Measurements from ENCODE around the gene SMIM35. TPM values are rescaled to one million over a fixed set of nuclear protein-coding genes. Genes with fewer than 3 reads are reported as not detected.

SMIM35 gene
- total and polyA plus RNA-seq, 2 donors, result 0.05 to 0.09 TPM

- DNase-seq (ENCODE audit: low read depth in 6 of 9, low spot score in 9 of 9), result no peak
- WGBS, result 94% methylated on average over 4 of the region's 4 CpGs
- peaks cover 11 to 15% of the 10 kb centered on the region in 2 donors for H3K4me1 ChIP-seq (ENCODE audit: control insufficient read depth in 2 of 2, insufficient read depth in 2 of 2, low read length in 2 of 2)
- no peaks in the 10 kb centered on the region for H3K9me3 ChIP-seq (ENCODE audit: control insufficient read depth in 2 of 2, insufficient read depth in 1 of 2, low read length in 1 of 2)
- H3K27ac ChIP-seq (ENCODE audit: low read depth in 1 of 2, low read length in 1 of 2), result no peak overlapping the region
- H3K36me3 ChIP-seq (ENCODE audit: control insufficient read depth in 2 of 2, insufficient read depth in 2 of 2, low read length in 1 of 2), result peaks cover 47 to 57% of the 10 kb centered on the region in 2 donors
- H3K4me3 ChIP-seq (ENCODE audit: low read length in 2 of 2), result no peak overlapping the region
- no peaks in the 10 kb centered on the region for H3K27me3 ChIP-seq (ENCODE audit: control insufficient read depth in 2 of 2, insufficient read depth in 1 of 2, low read length in 1 of 2)
Observed at GRCh38 chr11:117992136-117992535, 94.6 kb downstream of the SMIM35 start.

DNA sequence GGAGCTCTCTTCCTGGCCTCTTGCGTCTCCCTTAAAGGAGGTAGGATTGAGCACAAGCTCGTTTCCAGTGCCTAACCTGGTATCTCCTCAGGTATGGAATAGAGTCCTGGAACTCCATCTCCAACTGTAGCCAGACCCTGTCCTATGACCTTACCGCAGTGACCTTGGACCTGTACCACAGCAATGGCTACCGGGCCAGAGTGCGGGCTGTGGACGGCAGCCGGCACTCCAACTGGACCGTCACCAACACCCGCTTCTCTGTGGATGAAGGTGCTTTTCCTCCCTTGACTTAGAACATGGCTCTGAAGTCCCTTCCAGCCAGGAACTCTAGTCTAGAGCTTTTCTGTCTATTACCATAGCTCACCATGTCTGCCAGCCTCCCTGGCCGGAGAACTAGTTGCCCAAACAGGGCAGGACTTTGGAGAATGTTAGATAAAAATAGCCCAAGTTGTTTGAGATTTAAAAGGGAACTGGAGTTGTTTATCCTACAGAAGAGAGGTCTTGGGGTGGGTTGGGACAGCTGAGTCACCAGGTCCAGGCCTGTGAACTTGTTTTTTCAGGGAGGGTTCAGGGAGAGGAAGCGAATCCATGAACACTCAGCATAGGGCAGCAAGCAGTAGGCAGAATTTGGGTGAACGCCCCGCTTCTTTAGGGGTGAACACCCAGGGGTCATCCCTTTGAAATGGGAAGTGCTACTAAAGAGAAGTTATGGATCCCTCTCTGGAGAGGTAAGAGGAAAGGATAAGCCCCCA is 97.2 kb downstream of the SMIM35 start:
- Histone ChIP-seq H3K4me1 (ENCODE audit: control insufficient read depth in 2 of 2, insufficient read depth in 2 of 2, low read length in 2 of 2) (peaks cover 11 to 29% of the 10 kb centered on the region in 2 donors), H3K36me3 (ENCODE audit: control insufficient read depth in 2 of 2, insufficient read depth in 2 of 2, low read length in 1 of 2) (peaks cover 30 to 41% of the 10 kb centered on the region in 2 donors), H3K9me3 (ENCODE audit: control insufficient read depth in 2 of 2, insufficient read depth in 1 of 2, low read length in 1 of 2) (no peaks in the 10 kb centered on the region), H3K4me3 (ENCODE audit: low read length in 2 of 2) (no peak overlapping the region), H3K27ac (ENCODE audit: low read depth in 1 of 2, low read length in 1 of 2) (no peak overlapping the region), H3K27me3 (ENCODE audit: control insufficient read depth in 2 of 2, insufficient read depth in 1 of 2, low read length in 1 of 2) (peaks cover 4 to 17% of the 10 kb centered on the region in 2 donors)
- DNase-seq (ENCODE audit: low read depth in 6 of 9, low spot score in 9 of 9), result no peak
- WGBS, result 97% methylated on average over 13 of the region's 13 CpGs

DNA sequence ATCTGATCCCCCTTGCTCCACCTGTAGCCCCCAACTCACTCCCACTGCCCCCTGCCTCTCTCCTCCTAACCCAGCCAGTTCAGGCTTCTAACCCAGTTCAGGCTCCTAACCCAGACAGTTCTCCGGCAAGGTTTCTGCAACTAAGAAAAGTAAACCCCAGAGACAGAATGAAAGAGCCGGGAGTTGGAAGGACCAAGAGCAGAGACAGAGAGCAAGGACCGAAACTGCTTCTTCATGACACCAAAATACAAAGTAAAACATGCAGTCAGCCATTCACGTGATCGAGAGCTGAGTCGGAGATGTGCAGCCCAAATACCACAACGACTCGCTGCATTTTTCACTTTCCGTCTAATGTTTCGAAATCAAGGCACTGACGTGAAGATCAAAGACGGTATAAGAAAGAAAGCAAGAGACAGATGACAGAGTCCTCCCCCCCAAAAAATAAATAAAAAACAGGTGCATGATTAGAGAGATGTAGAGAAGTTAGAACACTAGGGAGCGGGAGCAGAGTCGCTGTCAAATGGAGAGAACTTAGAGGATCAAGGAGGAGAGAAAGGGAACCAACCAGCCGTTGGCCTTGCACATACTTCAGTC is 99.7 kb downstream of the SMIM35 start:
- Histone ChIP-seq H3K36me3 (ENCODE audit: control insufficient read depth in 2 of 2, insufficient read depth in 2 of 2, low read length in 1 of 2) (peaks cover 12 to 23% of the 10 kb centered on the region in 2 donors), H3K9me3 (ENCODE audit: control insufficient read depth in 2 of 2, insufficient read depth in 1 of 2, low read length in 1 of 2) (no peaks in the 10 kb centered on the region), H3K4me1 (ENCODE audit: control insufficient read depth in 2 of 2, insufficient read depth in 2 of 2, low read length in 2 of 2) (peaks cover 11 to 26% of the 10 kb centered on the region in 2 donors), H3K27me3 (ENCODE audit: control insufficient read depth in 2 of 2, insufficient read depth in 1 of 2, low read length in 1 of 2) (peaks cover 4 to 17% of the 10 kb centered on the region in 2 donors), H3K27ac (ENCODE audit: low read depth in 1 of 2, low read length in 1 of 2) (peak overlapping the region; percentile 77 to 87), H3K4me3 (ENCODE audit: low read length in 2 of 2) (peak overlapping the region; percentile 68 to 74)
- peak; percentile 56 to 93 (median 81) for DNase-seq (ENCODE audit: low read depth in 6 of 9, low spot score in 9 of 9)
- WGBS, result 8% methylated on average over 15 of the region's 15 CpGs

DNA sequence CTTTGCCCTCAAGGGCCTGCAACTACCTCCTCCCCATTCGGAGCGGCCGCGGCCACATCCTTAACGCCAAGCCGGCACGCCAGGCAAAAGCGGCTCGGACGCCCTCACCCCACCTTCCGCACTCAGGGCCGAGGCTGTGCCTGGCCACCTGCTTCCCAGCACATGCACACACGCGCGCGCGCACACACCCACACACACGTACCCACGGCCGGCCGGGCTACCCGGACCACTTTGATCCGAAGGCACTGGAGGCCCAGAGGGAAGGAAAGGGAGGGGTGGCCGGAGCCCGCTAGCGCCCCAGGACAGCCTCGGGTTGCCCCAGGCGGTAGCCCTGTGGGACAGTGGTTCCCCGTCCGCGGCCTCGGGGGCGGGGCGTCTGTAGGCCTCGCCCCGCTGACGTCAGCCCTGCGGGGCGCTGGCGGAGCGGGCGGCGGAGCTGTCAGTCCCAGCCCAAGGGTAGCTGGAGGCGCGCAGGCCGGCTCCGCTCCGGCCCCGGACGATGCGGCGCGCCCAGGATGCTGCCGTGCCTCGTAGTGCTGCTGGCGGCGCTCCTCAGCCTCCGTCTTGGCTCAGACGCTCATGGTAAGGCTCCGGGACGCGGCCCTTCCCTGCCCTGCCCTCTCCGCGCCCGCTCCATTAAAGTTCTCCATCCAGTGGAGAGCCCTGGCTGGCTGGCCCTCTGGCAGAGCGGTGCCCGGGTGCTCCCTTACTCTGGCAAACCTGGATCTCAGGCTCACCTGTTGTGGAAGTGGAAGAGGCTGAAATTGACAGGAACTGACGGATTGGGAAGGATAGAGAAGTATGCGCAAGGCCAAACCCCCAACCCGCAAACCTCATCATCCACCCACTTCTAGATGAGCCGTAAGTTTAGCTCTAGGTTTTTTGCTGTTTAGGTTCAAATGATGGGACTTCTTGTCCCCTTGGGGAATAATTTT is 100.5 kb downstream of the SMIM35 start, which contains the start of gene IL10RA:
IL10RA (plus strand) TSS at position 442 of the 935 bp plus-strand sequence; CDS start at position 516, 74 bp downstream.
- peak in 7 of 9 donors; percentile 50 to 84 (median 65) for DNase-seq (ENCODE audit: low read depth in 6 of 9, low spot score in 9 of 9)
- H3K9me3 ChIP-seq (ENCODE audit: control insufficient read depth in 2 of 2, insufficient read depth in 1 of 2, low read length in 1 of 2), result no peaks in the 10 kb centered on the region
- H3K27me3 ChIP-seq (ENCODE audit: control insufficient read depth in 2 of 2, insufficient read depth in 1 of 2, low read length in 1 of 2), result peaks cover 4 to 17% of the 10 kb centered on the region in 2 donors
- 5% methylated on average over 71 of the region's 71 CpGs for WGBS
- H3K27ac ChIP-seq (ENCODE audit: low read depth in 1 of 2, low read length in 1 of 2), result peak within 1 kb of the TSS; percentile 33 to 87
- peak within 1 kb of the TSS; percentile 68 to 74 for H3K4me3 ChIP-seq (ENCODE audit: low read length in 2 of 2)
- H3K36me3 ChIP-seq (ENCODE audit: control insufficient read depth in 2 of 2, insufficient read depth in 2 of 2, low read length in 1 of 2), result peaks cover 12 to 20% of the 10 kb centered on the region in 2 donors
- peaks cover 11 to 26% of the 10 kb centered on the region in 2 donors for H3K4me1 ChIP-seq (ENCODE audit: control insufficient read depth in 2 of 2, insufficient read depth in 2 of 2, low read length in 2 of 2)

GRCh38 chr11:117984476-117984875 is 102.3 kb downstream of the SMIM35 start:
- no peak overlapping the region for H3K4me3 ChIP-seq (ENCODE audit: low read length in 2 of 2)
- 95% methylated on average over 4 of the region's 4 CpGs for WGBS
- no peak for DNase-seq (ENCODE audit: low read depth in 6 of 9, low spot score in 9 of 9)
- H3K9me3 ChIP-seq (ENCODE audit: control insufficient read depth in 2 of 2, insufficient read depth in 1 of 2, low read length in 1 of 2), result no peaks in the 10 kb centered on the region
- peaks cover 11 to 33% of the 10 kb centered on the region in 2 donors for H3K4me1 ChIP-seq (ENCODE audit: control insufficient read depth in 2 of 2, insufficient read depth in 2 of 2, low read length in 2 of 2)
- H3K36me3 ChIP-seq (ENCODE audit: control insufficient read depth in 2 of 2, insufficient read depth in 2 of 2, low read length in 1 of 2), result peaks cover 7 to 13% of the 10 kb centered on the region in 2 donors
- no peak overlapping the region for H3K27ac ChIP-seq (ENCODE audit: low read depth in 1 of 2, low read length in 1 of 2)
- H3K27me3 ChIP-seq (ENCODE audit: control insufficient read depth in 2 of 2, insufficient read depth in 1 of 2, low read length in 1 of 2), result peaks cover 4 to 17% of the 10 kb centered on the region in 2 donors

DNA sequence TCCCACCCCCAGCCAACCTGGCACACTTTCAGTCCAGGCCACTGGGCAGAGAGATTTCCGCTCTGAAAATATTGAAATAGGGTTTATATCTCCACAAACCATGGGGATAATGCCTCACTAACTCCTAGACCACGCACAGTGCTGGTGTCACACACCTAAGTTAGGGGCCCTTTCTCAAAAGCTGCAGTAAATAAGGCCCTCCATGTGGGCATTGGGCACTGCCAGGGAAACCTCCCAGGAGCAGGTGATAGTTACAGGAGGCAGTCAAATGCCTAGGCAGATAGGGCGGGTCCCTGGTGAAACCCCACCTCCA is 103.6 kb downstream of the SMIM35 start:
- peaks cover 0 to 2% of the 10 kb centered on the region in 2 donors for H3K36me3 ChIP-seq (ENCODE audit: control insufficient read depth in 2 of 2, insufficient read depth in 2 of 2, low read length in 1 of 2)
- H3K4me3 ChIP-seq (ENCODE audit: low read length in 2 of 2), result no peak overlapping the region
- no peaks in the 10 kb centered on the region for H3K9me3 ChIP-seq (ENCODE audit: control insufficient read depth in 2 of 2, insufficient read depth in 1 of 2, low read length in 1 of 2)
- peaks cover 4 to 17% of the 10 kb centered on the region in 2 donors for H3K27me3 ChIP-seq (ENCODE audit: control insufficient read depth in 2 of 2, insufficient read depth in 1 of 2, low read length in 1 of 2)
- no peak for DNase-seq (ENCODE audit: low read depth in 6 of 9, low spot score in 9 of 9)
- peaks cover 10 to 39% of the 10 kb centered on the region in 2 donors for H3K4me1 ChIP-seq (ENCODE audit: control insufficient read depth in 2 of 2, insufficient read depth in 2 of 2, low read length in 2 of 2)
- WGBS, result 97% methylated on average over 3 of the region's 3 CpGs
- no peak overlapping the region for H3K27ac ChIP-seq (ENCODE audit: low read depth in 1 of 2, low read length in 1 of 2)

GRCh38 chr11:117980720-117981119 is 106.0 kb downstream of the SMIM35 start:
- H3K4me1 ChIP-seq (ENCODE audit: control insufficient read depth in 2 of 2, insufficient read depth in 2 of 2, low read length in 2 of 2), result peaks cover 18 to 40% of the 10 kb centered on the region in 2 donors
- WGBS, result 98% methylated on average over 3 of the region's 3 CpGs
- H3K27me3 ChIP-seq (ENCODE audit: control insufficient read depth in 2 of 2, insufficient read depth in 1 of 2, low read length in 1 of 2), result peaks cover 4 to 9% of the 10 kb centered on the region in 2 donors
- no peaks in the 10 kb centered on the region for H3K36me3 ChIP-seq (ENCODE audit: control insufficient read depth in 2 of 2, insufficient read depth in 2 of 2, low read length in 1 of 2)
- DNase-seq (ENCODE audit: low read depth in 6 of 9, low spot score in 9 of 9), result no peak
- no peak overlapping the region for H3K4me3 ChIP-seq (ENCODE audit: low read length in 2 of 2)
- no peak overlapping the region for H3K27ac ChIP-seq (ENCODE audit: low read depth in 1 of 2, low read length in 1 of 2)
- H3K9me3 ChIP-seq (ENCODE audit: control insufficient read depth in 2 of 2, insufficient read depth in 1 of 2, low read length in 1 of 2), result no peaks in the 10 kb centered on the region

- no peak for DNase-seq (ENCODE audit: low read depth in 6 of 9, low spot score in 9 of 9)
- no peaks in the 10 kb centered on the region for H3K36me3 ChIP-seq (ENCODE audit: control insufficient read depth in 2 of 2, insufficient read depth in 2 of 2, low read length in 1 of 2)
- H3K4me1 ChIP-seq (ENCODE audit: control insufficient read depth in 2 of 2, insufficient read depth in 2 of 2, low read length in 2 of 2), result peaks cover 18 to 38% of the 10 kb centered on the region in 2 donors
- WGBS, result 34% methylated on average over 2 of the region's 2 CpGs
- H3K4me3 ChIP-seq (ENCODE audit: low read length in 2 of 2), result no peak overlapping the region
- H3K27ac ChIP-seq (ENCODE audit: low read depth in 1 of 2, low read length in 1 of 2), result peak overlapping the region in 1 of 2 donors; percentile 27
- H3K9me3 ChIP-seq (ENCODE audit: control insufficient read depth in 2 of 2, insufficient read depth in 1 of 2, low read length in 1 of 2), result peaks cover 0 to 3% of the 10 kb centered on the region in 2 donors
- peaks cover 4 to 5% of the 10 kb centered on the region in 2 donors for H3K27me3 ChIP-seq (ENCODE audit: control insufficient read depth in 2 of 2, insufficient read depth in 1 of 2, low read length in 1 of 2)
Observed at GRCh38 chr11:117980280-117980679, 106.5 kb downstream of the SMIM35 start.
